ENCODE results near the gene ZNF346. TPM values are rescaled to one million over a fixed set of nuclear protein-coding genes. Genes with fewer than 3 reads are reported as not detected.
A peak's percentile ranks its signal among the peaks of the same experiment; 100 is the strongest.

ZNF346 gene
- total and polyA plus RNA-seq, 2 of the 13 experiments (the other 11 are each of a cell fraction or from before 2014, with no cell fraction given) = 8.6 to 19.4 TPM

- TF ChIP-seq CTCF (CRISPR knock-in tag; IDR thresholded peaks at IDR 0.05) (peak; percentile 35), UBTF (CRISPR knock-in tag; IDR thresholded peaks at IDR 0.05) (0 out of 2 replicates have a peak, but pooled peaks have one; percentile 4), GABPB1 (CRISPR knock-in tag; IDR thresholded peaks at IDR 0.05) (no peak), PPARG (CRISPR knock-in tag; conservative IDR thresholded peaks at IDR 0.05) (no peak), SKI (IDR thresholded peaks at IDR 0.05; ENCODE audit: partially characterized antibody) (no peak), SAFB2 (CRISPR knock-in tag; IDR thresholded peaks at IDR 0.05; ENCODE audit: borderline replicate concordance, low read depth) (0 out of 2 replicates have a peak, but pooled peaks have one; percentile 52), ZBTB33 (CRISPR knock-in tag; IDR thresholded peaks at IDR 0.05) (peak; percentile 99), ZNF878 (CRISPR knock-in tag; IDR thresholded peaks at IDR 0.05) (no peak), ZNF281 (CRISPR knock-in tag; IDR thresholded peaks at IDR 0.05; ENCODE audit: borderline replicate concordance) (0 out of 2 replicates have a peak, but pooled peaks have one; percentile 33), ZNF83 (CRISPR knock-in tag; IDR thresholded peaks at IDR 0.05; ENCODE audit: borderline replicate concordance) (no peak), FOXO4 (CRISPR knock-in tag; conservative IDR thresholded peaks at IDR 0.05) (0 out of 2 replicates have a peak, but pooled peaks have one; percentile 19), ZMAT5 (CRISPR knock-in tag; IDR thresholded peaks at IDR 0.05; ENCODE audit: borderline replicate concordance, low read depth) (no peak)
Measured at GRCh38 chr5:177098120-177098469, 75.6 kb downstream of the ZNF346 start (continued).
